Left kidney (tissue), 2 donors: Measurements from ENCODE around the gene APOBEC3C. TPM values are rescaled to one million over a fixed set of nuclear protein-coding genes. Genes with fewer than 3 reads are reported as not detected.
"Not testable (repeated sequence)": the region's sequence is repeated elsewhere in the genome, so short reads cannot be mapped to it uniquely, and the experiment has no call there.

Experiments
- DNase-seq: peaks from one replicate; pipeline ENCODE4 v3.0.0-alpha.2; 2013
- polyA plus RNA-seq: library from polyadenylated mRNA; unstranded; fragments of 120-200 nt; gene quantifications from one replicate; pipeline ENCODE4 v1.2.1, GENCODE V29; 2013; ENCODE audit not compliant: insufficient read length

Gene APOBEC3C
- polyA plus RNA-seq, 1 donor: 8.9 TPM

DNA sequence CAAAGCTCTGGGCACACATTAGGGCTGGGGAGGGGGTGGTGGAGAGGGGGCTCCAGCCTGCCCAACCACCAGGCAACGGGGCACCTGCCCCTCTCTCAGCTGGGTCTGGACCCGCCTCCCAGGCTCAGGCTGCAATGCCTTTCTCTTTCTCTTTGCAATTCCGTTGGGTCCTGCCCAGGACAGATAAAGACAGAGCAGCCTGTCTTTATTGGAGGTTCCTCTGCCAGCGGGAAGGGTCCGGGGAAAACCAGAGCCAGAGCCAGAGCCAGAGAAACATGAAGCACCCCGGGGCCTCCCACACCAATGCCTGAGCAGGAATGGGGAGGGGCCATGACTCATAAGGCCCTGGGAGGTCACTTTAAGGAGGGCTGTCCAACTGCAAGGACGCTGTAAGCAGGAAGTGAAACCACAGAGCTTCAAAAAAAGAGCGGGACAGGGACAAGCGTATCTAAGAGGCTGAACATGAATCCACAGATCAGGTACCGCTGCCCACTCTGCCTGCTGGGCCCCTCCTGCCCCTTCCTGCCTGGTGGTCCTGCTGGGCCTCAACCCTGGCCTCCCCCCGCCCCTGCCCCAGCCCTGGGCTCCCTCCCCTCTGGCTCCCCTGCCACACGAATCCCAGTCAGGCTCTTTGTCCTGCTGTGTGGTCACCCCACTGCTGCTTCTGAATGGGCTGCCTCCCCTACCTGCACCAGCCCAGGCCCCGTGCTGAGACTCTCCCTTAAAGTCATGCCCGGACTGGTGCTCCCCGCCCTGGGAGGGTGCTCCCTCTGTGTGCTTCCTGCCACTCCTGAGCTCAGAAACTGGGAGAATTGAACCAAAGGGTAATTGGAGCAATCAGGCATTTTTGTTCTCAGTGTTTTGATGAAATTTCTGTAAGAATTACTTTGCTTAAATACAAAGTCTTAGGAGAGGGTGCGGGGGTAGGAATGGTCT lies 31.8 kb upstream of the APOBEC3C start, which contains the start of gene APOBEC3B:
Gene APOBEC3B, plus strand, starts transcription at position 356 of the 936 bp plus-strand sequence. Its CDS starts 107 bp downstream, at position 463.
- DNase-seq: peak; percentile 87

GRCh38 chr22:38984224-38984623 lies 29.8 kb upstream of the APOBEC3C start:
- no peak for DNase-seq

GRCh38 chr22:38984784-38985757 lies 29.0 kb upstream of the APOBEC3C start:
- DNase-seq: not testable (repeated sequence)

GRCh38 chr22:38986629-38987028 lies 27.4 kb upstream of the APOBEC3C start:
- DNase-seq: no peak

- no peak for DNase-seq
Observed at GRCh38 chr22:38987171-38987895, 26.7 kb upstream of the APOBEC3C start.

- no peak for DNase-seq
Observed at GRCh38 chr22:38989466-38989865, 24.6 kb upstream of the APOBEC3C start.

GRCh38 chr22:38992871-38993371 lies 21.1 kb upstream of the APOBEC3C start:
- DNase-seq: not testable (repeated sequence)

GRCh38 chr22:38996105-38996504 lies 18.0 kb upstream of the APOBEC3C start:
- DNase-seq: no peak

GRCh38 chr22:38997518-38997917 lies 16.5 kb upstream of the APOBEC3C start:
- DNase-seq: no peak

DNA sequence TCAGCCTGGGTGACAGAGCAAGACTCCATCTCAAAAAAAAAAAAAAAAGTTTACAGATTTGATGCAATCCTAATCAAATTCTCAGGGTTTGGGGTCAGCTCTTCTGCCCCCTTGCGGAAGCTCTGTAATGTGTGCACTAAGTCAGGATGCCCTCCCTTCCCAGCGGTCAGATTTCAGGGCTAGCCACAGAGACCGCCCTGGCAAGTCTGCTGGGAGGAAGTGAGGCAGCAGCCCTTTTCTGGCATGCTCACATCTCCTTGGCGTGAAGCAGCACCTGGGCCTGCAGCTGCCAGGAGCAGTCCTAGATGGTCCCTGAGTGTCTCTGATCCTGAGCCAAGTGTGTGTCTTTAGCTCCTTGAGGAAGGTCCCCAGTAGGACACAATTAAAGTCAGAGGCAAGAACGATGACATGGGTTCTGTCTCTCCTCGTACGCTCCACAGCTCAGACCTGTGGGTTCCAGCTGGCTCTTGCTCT lies 10.9 kb upstream of the APOBEC3C start:
- peak; percentile 82 for DNase-seq

GRCh38 chr22:39007177-39007576 lies 6.9 kb upstream of the APOBEC3C start:
- DNase-seq: no peak

DNA sequence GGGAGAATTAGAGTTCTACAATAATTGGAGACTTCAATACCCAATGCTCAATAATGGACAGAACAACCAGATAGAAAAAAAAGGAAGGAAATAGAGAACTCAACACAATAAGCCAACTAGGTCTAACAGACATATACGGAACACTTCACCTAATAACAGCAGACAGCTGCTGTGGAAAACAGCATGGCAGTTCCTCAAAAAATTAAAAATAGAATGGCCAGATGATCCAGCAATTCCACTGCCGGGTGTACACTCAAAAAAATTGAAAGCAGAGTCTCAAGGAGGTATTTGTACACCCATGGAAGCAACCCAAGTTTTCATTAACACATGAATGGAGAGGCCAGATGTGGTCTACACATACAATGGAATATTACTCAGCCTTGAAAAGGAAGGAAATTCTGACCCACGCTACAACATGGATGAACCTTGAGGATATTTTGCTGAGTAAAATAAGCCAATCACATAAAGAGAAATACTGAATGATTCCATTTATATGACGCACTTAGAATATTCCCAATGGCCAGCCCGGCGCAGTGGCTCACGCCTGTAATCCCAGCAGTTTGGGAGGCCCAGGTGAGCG lies 5.7 kb upstream of the APOBEC3C start:
- DNase-seq: not testable (repeated sequence)

DNA sequence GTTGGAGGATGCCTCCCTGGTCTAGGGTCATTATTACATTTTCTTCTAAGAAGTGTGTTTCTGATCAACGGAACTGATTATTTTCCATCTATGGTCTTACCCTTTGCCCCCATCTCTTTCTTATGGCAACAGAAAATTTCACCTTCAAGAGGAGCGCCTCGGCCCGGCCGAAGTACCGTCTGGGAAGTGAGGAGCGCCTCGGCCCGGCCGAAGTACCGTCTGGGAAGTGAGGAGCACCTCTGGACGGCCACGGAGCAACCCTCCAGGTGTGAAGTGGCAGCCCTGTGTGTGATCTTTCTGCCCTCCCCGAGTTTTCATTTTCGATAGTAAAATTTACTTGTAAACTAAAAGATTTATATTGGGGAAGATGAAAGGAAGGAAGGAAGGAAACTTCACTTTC lies 3.1 kb upstream of the APOBEC3C start:
- DNase-seq: no peak

- DNase-seq: no peak
Observed at GRCh38 chr22:39012533-39013511, 1.2 kb upstream of the APOBEC3C start.

GRCh38 chr22:39013561-39013941 lies 506 bp upstream of the APOBEC3C start:
- DNase-seq: not testable (repeated sequence)

GRCh38 chr22:39014723-39015121 lies 665 bp downstream of the APOBEC3C start:
- not testable (repeated sequence) for DNase-seq

DNA sequence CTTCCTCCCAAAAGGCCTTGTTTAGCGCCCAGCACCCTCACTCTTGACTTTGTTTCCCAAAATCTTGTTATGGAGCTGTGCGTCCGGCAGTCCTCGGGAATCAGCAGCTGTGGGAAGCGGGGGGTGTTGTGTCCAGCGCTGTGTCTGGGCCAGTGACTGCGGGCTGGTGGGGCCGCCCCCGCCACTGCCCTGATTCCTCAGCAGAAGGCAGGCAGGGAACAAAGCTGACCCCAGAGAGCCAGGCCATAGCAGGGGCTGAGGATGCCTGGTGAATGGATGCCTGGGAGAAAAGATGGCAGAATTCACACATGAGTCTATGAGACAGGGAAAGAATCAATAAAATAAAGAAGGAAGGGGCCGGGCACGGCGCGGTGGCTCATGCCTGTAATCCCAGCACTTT lies 2.5 kb downstream of the APOBEC3C start:
- DNase-seq: no peak

- DNase-seq: no peak
Observed at GRCh38 chr22:39017596-39018365, 3.7 kb downstream of the APOBEC3C start.
